HG03432 (cell line): ENCODE data around the gene DOCK3.
"Not testable (repeated sequence)": the region's sequence is repeated elsewhere in the genome, so short reads cannot be mapped to it uniquely, and the experiment has no call there.

Experiments
- ATAC-seq: cut with Tn5 transposase; IDR thresholded peaks from one replicate; pipeline ENCODE4 v1.9.1; 2021; ENCODE audit warnings: mild to moderate bottlenecking, moderate library complexity; ENCODE audit not compliant: unreplicated experiment

Gene DOCK3

GRCh38 chr3:51176923-51177322 lies 502.2 kb downstream of the DOCK3 start:
- ATAC-seq = no peak

GRCh38 chr3:51186446-51186845 lies 511.7 kb downstream of the DOCK3 start:
- ATAC-seq = not testable (repeated sequence)

GRCh38 chr3:51190199-51190598 lies 515.5 kb downstream of the DOCK3 start:
- ATAC-seq = no peak

GRCh38 chr3:51190827-51191226 lies 516.1 kb downstream of the DOCK3 start:
- ATAC-seq = no peak

GRCh38 chr3:51191768-51192167 lies 517.0 kb downstream of the DOCK3 start:
- no peak for ATAC-seq

GRCh38 chr3:51198477-51198876 lies 523.8 kb downstream of the DOCK3 start:
- ATAC-seq = no peak

- not testable (repeated sequence) for ATAC-seq
Measured at GRCh38 chr3:51199296-51199695, 524.6 kb downstream of the DOCK3 start.

- no peak for ATAC-seq
Measured at GRCh38 chr3:51216291-51216690, 541.6 kb downstream of the DOCK3 start.

GRCh38 chr3:51221959-51222358 lies 547.2 kb downstream of the DOCK3 start:
- ATAC-seq = no peak

GRCh38 chr3:51224283-51224682 lies 549.6 kb downstream of the DOCK3 start:
- ATAC-seq = no peak

GRCh38 chr3:51224843-51225242 lies 550.1 kb downstream of the DOCK3 start:
- no peak for ATAC-seq

GRCh38 chr3:51242939-51243338 lies 568.2 kb downstream of the DOCK3 start:
- no peak for ATAC-seq

- no peak for ATAC-seq
Measured at GRCh38 chr3:51243924-51244323, 569.2 kb downstream of the DOCK3 start.

- ATAC-seq = no peak
Measured at GRCh38 chr3:51245867-51246266, 571.1 kb downstream of the DOCK3 start.

- ATAC-seq = no peak
Measured at GRCh38 chr3:51257870-51258269, 583.1 kb downstream of the DOCK3 start.

- ATAC-seq = not testable (repeated sequence)
Measured at GRCh38 chr3:51264166-51264565, 589.4 kb downstream of the DOCK3 start.

- no peak for ATAC-seq
Measured at GRCh38 chr3:51268132-51268531, 593.4 kb downstream of the DOCK3 start.

- ATAC-seq = no peak
Measured at GRCh38 chr3:51269466-51269865, 594.7 kb downstream of the DOCK3 start.

- no peak for ATAC-seq
Measured at GRCh38 chr3:51270559-51270958, 595.8 kb downstream of the DOCK3 start.

- no peak for ATAC-seq
Measured at GRCh38 chr3:51271172-51271571, 596.4 kb downstream of the DOCK3 start.

- no peak for ATAC-seq
Measured at GRCh38 chr3:51274052-51274451, 599.3 kb downstream of the DOCK3 start.

GRCh38 chr3:51275111-51275805 lies 600.5 kb downstream of the DOCK3 start:
- ATAC-seq = no peak

- ATAC-seq = no peak
Measured at GRCh38 chr3:51276046-51276445, 601.3 kb downstream of the DOCK3 start.
